GM19463 (cell line): Measurements from ENCODE around the gene BMP8A.
"Not testable (repeated sequence)": the region's sequence is repeated elsewhere in the genome, so short reads cannot be mapped to it uniquely, and the experiment has no call there.

Experiments used
- ATAC-seq: cut with Tn5 transposase; IDR thresholded peaks from one replicate; pipeline ENCODE4 v1.9.1; 2021; ENCODE audit warnings: mild to moderate bottlenecking, moderate library complexity; ENCODE audit not compliant: unreplicated experiment

BMP8A gene

GRCh38 chr1:39481289-39481688, 10.1 kb upstream of the BMP8A start:
- ATAC-seq, result no peak

- no peak for ATAC-seq
Measured at GRCh38 chr1:39483276-39483675, 8.2 kb upstream of the BMP8A start.

- ATAC-seq, result no peak
Measured at GRCh38 chr1:39484564-39484963, 6.9 kb upstream of the BMP8A start.

GRCh38 chr1:39485046-39485803, 6.2 kb upstream of the BMP8A start:
- ATAC-seq, result no peak

GRCh38 chr1:39488012-39488545, 3.4 kb upstream of the BMP8A start:
- ATAC-seq, result no peak

GRCh38 chr1:39488793-39489566, 2.5 kb upstream of the BMP8A start:
- no peak for ATAC-seq

GRCh38 chr1:39489567-39490239, 1.7 kb upstream of the BMP8A start:
- ATAC-seq, result no peak

- peak; percentile 38 for ATAC-seq
Measured at GRCh38 chr1:39490596-39491145, 765 bp upstream of the BMP8A start.

- ATAC-seq, result not testable (repeated sequence)
Measured at GRCh38 chr1:39492118-39493042, 944 bp downstream of the BMP8A start.

GRCh38 chr1:39493043-39493810, 1.8 kb downstream of the BMP8A start:
- ATAC-seq, result not testable (repeated sequence)

- no peak for ATAC-seq
Measured at GRCh38 chr1:39494671-39495410, 3.4 kb downstream of the BMP8A start.

GRCh38 chr1:39496520-39496919, 5.1 kb downstream of the BMP8A start:
- not testable (repeated sequence) for ATAC-seq

- no peak for ATAC-seq
Measured at GRCh38 chr1:39497585-39497984, 6.1 kb downstream of the BMP8A start.

GRCh38 chr1:39498096-39498710, 6.8 kb downstream of the BMP8A start:
- not testable (repeated sequence) for ATAC-seq

GRCh38 chr1:39498821-39499220, 7.4 kb downstream of the BMP8A start:
- not testable (repeated sequence) for ATAC-seq

GRCh38 chr1:39499668-39500067, 8.2 kb downstream of the BMP8A start:
- ATAC-seq, result no peak

GRCh38 chr1:39500862-39501389, 9.5 kb downstream of the BMP8A start:
- no peak for ATAC-seq

GRCh38 chr1:39501666-39502065, 10.2 kb downstream of the BMP8A start:
- no peak for ATAC-seq
